ENCODE measurements around the gene SP7. TPM values are rescaled to one million over a fixed set of nuclear protein-coding genes. Genes with fewer than 3 reads are reported as not detected.
"Not testable (repeated sequence)": the region's sequence is repeated elsewhere in the genome, so short reads cannot be mapped to it uniquely, and the experiment has no call there.

SP7 gene
- total RNA-seq, 1 donor from 2014 or later, result not detected

- ATAC-seq (no peak), DNase-seq (no peak)
- intact Hi-C loops (cut with micrococcal nuclease), result no loop called here
These were observed 9.5 kb downstream of the SP7 start for GRCh38 chr12:53326460-53327185.

GRCh38 chr12:53325511-53326061 is 10.6 kb downstream of the SP7 start:
- DNase-seq, result peak; percentile 63
- intact Hi-C loops (cut with micrococcal nuclease), result no loop called here
- peak; percentile 30 for ATAC-seq

GRCh38 chr12:53324779-53325510 is 11.2 kb downstream of the SP7 start:
- ATAC-seq (peak; percentile 85), DNase-seq (peak; percentile 97)
- intact Hi-C loops (cut with micrococcal nuclease), result loop anchor here (5.0 kb wide), 1 partner anchor 177 kb away; the partner anchor contains the start of gene TARBP2

- peak; percentile 41 for DNase-seq
- intact Hi-C loops (cut with micrococcal nuclease), result loop anchor here (5.0 kb wide), 1 partner anchor 178 kb away; the partner anchor contains the start of gene TARBP2
These were observed 11.9 kb downstream of the SP7 start for GRCh38 chr12:53324113-53324778.

GRCh38 chr12:53320352-53321195 is 15.6 kb downstream of the SP7 start:
- no peak for DNase-seq
- no peak for ATAC-seq
- intact Hi-C loops (cut with micrococcal nuclease), result loop anchor here (5.0 kb wide), 1 partner anchor 182 kb away; the partner anchor contains the start of gene TARBP2

More at GRCh38 chr12:53324113-53324778, 11.9 kb downstream of the SP7 start:
- no peak for ATAC-seq

GRCh38 chr12:53313996-53314395 is 22.2 kb downstream of the SP7 start:
- intact Hi-C loops (cut with micrococcal nuclease), result no loop called here
- ATAC-seq (no peak), DNase-seq (no peak)

- ATAC-seq (no peak), DNase-seq (no peak)
- intact Hi-C loops (cut with micrococcal nuclease), result no loop called here
These were observed 27.9 kb downstream of the SP7 start for GRCh38 chr12:53308276-53308675.

GRCh38 chr12:53306826-53307225 is 29.3 kb downstream of the SP7 start:
- DNase-seq (no peak), ATAC-seq (no peak)
- intact Hi-C loops (cut with micrococcal nuclease), result no loop called here

- intact Hi-C loops (cut with micrococcal nuclease), result no loop called here
- DNase-seq, result no peak
- no peak for ATAC-seq
These were observed 33.3 kb downstream of the SP7 start for GRCh38 chr12:53302903-53303302.

- DNase-seq (no peak), ATAC-seq (no peak)
- intact Hi-C loops (cut with micrococcal nuclease), result no loop called here
These were observed 36.0 kb downstream of the SP7 start for GRCh38 chr12:53300187-53300586.

GRCh38 chr12:53299454-53300180 is 36.5 kb downstream of the SP7 start, which contains the start of gene MYG1:
Gene MYG1 (plus strand): TSS chr12:53299695. CDS start chr12:53299738, 43 bp downstream.
- DNase-seq, result peak; percentile 91
- intact Hi-C loops (cut with micrococcal nuclease), result no loop called here
- peak; percentile 81 for ATAC-seq

GRCh38 chr12:53299101-53299453 is 37.1 kb downstream of the SP7 start:
- intact Hi-C loops (cut with micrococcal nuclease), result no loop called here
- DNase-seq (no peak), ATAC-seq (peak; percentile 2)

- no peak for ATAC-seq
- intact Hi-C loops (cut with micrococcal nuclease), result no loop called here
- DNase-seq, result no peak
These were observed 38.0 kb downstream of the SP7 start for GRCh38 chr12:53298164-53298563.

GRCh38 chr12:53297106-53297505 is 39.0 kb downstream of the SP7 start:
- DNase-seq; ATAC-seq; intact Hi-C loops (cut with micrococcal nuclease): not testable (repeated sequence)

GRCh38 chr12:53295891-53296219 is 40.3 kb downstream of the SP7 start:
- ATAC-seq, result no peak
- DNase-seq, result no peak
- intact Hi-C loops (cut with micrococcal nuclease), result no loop called here

GRCh38 chr12:53295070-53295890 is 40.9 kb downstream of the SP7 start, which contains the start of gene PFDN5:
Gene PFDN5 (plus strand): TSS chr12:53295542. CDS start chr12:53295568, 26 bp downstream.
- DNase-seq (peak; percentile 92), ATAC-seq (peak; percentile 91)
- intact Hi-C loops (cut with micrococcal nuclease), result no loop called here

- no peak for ATAC-seq
- intact Hi-C loops (cut with micrococcal nuclease), result no loop called here
- no peak for DNase-seq
These were observed 43.7 kb downstream of the SP7 start for GRCh38 chr12:53292426-53292825.
